Activated naive CD8-positive, alpha-beta T cell treated with anti-CD3 and anti-CD28 coated beads, Interleukin-2, amount 50 U/mL, for 24 hours (primary cell): ENCODE data around the gene DYSF.

Source experiments
- ATAC-seq: fragments of 150-1000 bp; cut with Tn5 transposase; one replicate; pipeline ENCODE4 v1.10.0; 2021
- DNase-seq: peaks from one replicate; pipeline ENCODE4 v3.0.0; 2021
- H3K27ac Mint-ChIP-seq: one replicate; pipeline ENCODE4 v1.8.0; 2021; ENCODE audit warnings: mild to moderate bottlenecking, mixed read lengths
- H3K27me3 Mint-ChIP-seq: one replicate; pipeline ENCODE4 v1.8.0; 2021; ENCODE audit warnings: mixed read lengths
- H3K36me3 Mint-ChIP-seq: one replicate; pipeline ENCODE4 v1.8.0; 2021; ENCODE audit warnings: low read depth, mixed read lengths
- H3K4me1 Mint-ChIP-seq: one replicate; pipeline ENCODE4 v1.8.0; 2021; ENCODE audit warnings: mixed read lengths
- H3K4me3 Mint-ChIP-seq: one replicate; pipeline ENCODE4 v1.8.0; 2021; ENCODE audit warnings: mild to moderate bottlenecking, moderate library complexity, mixed read lengths
- H3K9me3 Mint-ChIP-seq: one replicate; pipeline ENCODE4 v1.8.0; 2021; ENCODE audit warnings: mixed read lengths

Gene DYSF

DNA sequence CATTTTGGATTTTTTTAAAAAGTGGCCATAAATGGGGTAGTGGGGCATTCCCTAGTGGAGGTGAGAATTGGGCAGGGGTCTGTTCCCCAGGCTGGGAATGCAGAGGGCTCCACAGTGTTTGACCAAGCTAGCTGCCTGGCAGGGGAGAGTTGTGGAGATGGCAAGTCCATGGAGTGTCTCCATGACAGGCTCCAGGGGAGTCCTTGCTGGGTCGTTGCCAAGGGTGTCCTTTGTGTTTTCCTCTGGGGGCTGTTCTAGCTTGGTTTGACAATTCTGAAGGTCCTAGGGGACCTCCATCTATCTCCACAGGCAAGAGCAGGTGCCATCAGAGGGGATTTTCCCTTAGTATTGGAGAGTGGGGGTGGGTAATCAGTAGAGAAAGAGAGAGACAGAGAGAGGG lies 265.3 kb downstream of the DYSF start:
- Mint-ChIP-seq H3K4me1 (no peaks in the 10 kb centered on the region), H3K36me3 (no peaks in the 10 kb centered on the region), H3K27me3 (peaks cover 3% of the 10 kb centered on the region), H3K27ac (no peak overlapping the region), H3K9me3 (peaks cover 10% of the 10 kb centered on the region), H3K4me3 (no peak overlapping the region)
- DNase-seq (no peak), ATAC-seq (no peak)

DNA sequence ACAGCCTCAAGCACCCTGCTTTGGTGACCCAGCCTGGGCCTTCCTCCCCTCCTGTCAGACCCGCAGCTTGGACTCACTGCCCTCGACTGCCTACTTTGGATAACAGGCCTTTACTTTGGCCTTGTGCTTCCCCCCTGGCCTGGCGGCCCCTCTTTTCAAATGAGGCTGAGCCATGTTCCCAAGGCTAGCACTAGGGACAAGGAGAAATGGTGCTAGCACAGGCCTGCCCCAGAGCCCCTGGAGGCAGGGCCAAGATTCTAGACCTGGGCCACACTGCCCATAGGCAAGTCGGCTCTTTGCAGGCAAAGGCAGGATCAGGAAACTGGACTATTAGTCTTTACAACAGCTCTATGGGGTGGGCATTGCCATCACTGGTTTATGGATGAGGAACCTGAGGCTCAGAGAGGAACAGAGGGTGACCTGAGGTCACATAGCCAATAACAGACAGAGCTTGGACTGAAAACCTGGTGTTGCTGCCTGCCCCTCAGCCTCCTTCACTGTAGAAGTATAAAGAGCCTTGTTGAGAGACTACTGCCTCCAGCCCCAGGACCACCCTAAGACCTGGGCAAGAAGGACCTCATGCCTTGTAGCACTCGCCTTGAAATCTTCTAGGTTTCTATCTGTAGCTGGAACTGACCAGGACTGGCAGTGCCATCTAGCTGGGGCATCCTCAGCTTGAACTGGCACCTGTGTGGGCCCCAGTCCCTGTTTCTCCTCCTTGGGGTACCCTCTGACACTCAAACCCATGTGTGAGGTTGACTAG lies 266.3 kb downstream of the DYSF start:
- Mint-ChIP-seq H3K4me3 (no peak overlapping the region), H3K27me3 (peaks cover 3% of the 10 kb centered on the region), H3K9me3 (peaks cover 14% of the 10 kb centered on the region)

DNA sequence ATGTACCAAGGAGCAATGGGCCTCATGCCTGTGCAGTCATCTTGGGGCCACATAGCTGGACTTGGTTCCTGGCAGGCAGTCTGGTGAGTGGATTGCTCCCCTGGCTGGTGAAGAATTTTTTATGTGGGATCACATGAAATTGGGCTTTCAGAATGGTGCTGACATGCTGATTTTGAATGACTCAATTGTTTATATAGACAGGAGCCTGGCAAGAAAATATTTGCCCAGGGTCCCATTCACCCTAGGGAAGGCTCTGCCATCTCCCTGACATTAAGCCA lies 266.9 kb downstream of the DYSF start:
- Mint-ChIP-seq H3K27me3 (peaks cover 3% of the 10 kb centered on the region), H3K9me3 (peaks cover 14% of the 10 kb centered on the region), H3K36me3 (no peaks in the 10 kb centered on the region), H3K4me3 (no peak overlapping the region), H3K4me1 (no peaks in the 10 kb centered on the region), H3K27ac (no peak overlapping the region)
- ATAC-seq (no peak), DNase-seq (no peak)

More for the DNA sequence above, 266.3 kb downstream of the DYSF start:
- H3K4me1 Mint-ChIP-seq = no peaks in the 10 kb centered on the region
- no peak overlapping the region for H3K27ac Mint-ChIP-seq
- DNase-seq (no peak), ATAC-seq (no peak)
- H3K36me3 Mint-ChIP-seq = no peaks in the 10 kb centered on the region

DNA sequence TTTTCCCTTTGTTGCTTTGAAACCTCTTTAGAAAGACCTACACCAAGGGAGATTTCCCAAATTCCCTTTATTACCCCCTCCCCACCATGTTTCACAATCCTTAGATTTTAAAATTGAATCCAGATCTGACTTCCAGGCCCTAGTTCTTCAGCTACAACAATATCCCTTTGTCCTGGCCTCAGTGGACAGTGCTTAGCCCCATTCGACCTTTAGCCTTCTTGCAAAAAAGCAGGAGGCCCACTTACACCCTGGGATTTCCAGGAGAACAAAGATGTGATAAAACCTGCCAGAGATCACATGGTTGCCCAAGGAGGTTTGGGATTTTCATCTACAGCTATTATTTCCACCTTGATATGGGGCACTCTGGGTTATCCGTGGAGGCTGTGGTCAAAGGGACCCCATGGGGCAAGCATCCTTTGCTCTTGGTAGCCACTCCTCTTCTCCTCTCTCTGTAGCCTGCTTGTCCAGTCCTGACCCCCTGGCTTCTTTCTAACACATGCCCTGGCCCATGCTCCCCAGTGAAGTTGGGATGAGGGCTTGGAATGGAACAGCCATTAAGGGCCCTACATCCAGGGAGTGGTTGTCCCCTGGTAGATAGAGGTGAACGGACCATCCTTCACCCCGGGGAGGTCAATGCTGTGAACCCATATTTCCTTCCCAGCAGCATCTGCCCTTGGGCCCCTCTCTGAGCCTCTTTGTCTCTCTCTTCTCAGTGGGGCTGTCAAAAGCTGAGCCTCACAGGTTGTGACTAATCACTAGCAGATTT lies 267.4 kb downstream of the DYSF start:
- peaks cover 3% of the 10 kb centered on the region for H3K27me3 Mint-ChIP-seq
- no peaks in the 10 kb centered on the region for H3K4me1 Mint-ChIP-seq
- ATAC-seq (no peak), DNase-seq (no peak)
- peaks cover 14% of the 10 kb centered on the region for H3K9me3 Mint-ChIP-seq
- no peaks in the 10 kb centered on the region for H3K36me3 Mint-ChIP-seq
- H3K4me3 Mint-ChIP-seq = no peak overlapping the region
- H3K27ac Mint-ChIP-seq = no peak overlapping the region

DNA sequence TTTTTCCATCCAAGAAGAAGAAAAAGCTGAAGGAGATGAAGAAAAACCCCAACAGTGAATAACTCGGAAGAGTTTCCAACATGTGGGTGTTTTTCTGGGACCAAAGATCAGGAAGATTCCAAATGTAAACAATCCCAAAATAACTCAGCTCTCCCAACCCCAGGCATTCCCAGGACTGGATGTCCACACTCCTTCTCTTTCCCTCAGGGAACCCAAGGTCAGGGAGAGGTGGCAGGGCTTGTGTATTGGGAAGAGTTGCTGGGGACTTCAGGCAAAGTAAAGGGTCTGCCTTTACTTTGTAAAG lies 268.0 kb downstream of the DYSF start:
- H3K4me3 Mint-ChIP-seq = no peak overlapping the region
- H3K4me1 Mint-ChIP-seq = no peaks in the 10 kb centered on the region
- no peak overlapping the region for H3K27ac Mint-ChIP-seq
- no peak for ATAC-seq
- DNase-seq = no peak
- H3K36me3 Mint-ChIP-seq = no peaks in the 10 kb centered on the region
- peaks cover 14% of the 10 kb centered on the region for H3K9me3 Mint-ChIP-seq
- peaks cover 3% of the 10 kb centered on the region for H3K27me3 Mint-ChIP-seq

DNA sequence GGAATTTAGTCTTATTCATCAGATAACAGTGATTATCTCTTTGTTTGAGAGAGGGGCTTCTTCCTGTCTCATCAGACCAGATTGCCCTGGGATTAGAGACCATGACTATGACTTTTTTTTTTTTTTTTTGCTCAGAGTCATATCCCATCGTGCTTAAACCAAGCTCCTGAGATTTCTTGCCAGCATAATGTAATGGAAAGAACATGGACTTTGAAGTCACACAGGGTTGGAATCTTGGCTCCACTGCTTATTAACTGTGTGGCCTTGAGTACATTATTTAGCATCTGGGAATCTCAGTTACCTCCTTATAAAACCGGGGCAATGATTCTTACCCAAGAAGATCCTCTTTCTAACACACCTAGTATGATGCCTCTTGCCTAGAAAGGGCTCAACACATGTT lies 268.3 kb downstream of the DYSF start:
- Mint-ChIP-seq H3K4me1 (no peaks in the 10 kb centered on the region), H3K36me3 (no peaks in the 10 kb centered on the region), H3K27me3 (peaks cover 3% of the 10 kb centered on the region), H3K27ac (no peak overlapping the region), H3K4me3 (no peak overlapping the region), H3K9me3 (peaks cover 14% of the 10 kb centered on the region)
- ATAC-seq = no peak
- DNase-seq = no peak

DNA sequence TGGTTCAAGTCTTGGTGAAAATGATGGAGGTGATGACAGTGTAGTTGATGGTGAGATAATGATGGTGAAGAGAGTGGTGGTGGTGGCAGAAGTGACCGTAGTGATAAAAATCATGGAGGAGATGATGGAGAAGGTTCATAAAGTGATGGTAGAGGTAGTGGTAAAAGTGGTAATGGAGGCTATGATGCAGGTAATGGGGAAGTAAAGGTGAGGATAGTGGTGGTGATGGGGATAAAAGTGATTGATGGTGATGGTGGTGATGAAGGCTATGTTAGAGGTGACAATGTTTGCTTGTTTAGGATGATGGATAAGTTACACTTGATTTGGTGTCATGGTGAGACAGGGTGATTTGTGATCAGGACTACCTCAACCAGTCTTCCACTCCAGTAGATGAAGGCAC lies 268.9 kb downstream of the DYSF start:
- no peaks in the 10 kb centered on the region for H3K4me1 Mint-ChIP-seq
- no peak overlapping the region for H3K27ac Mint-ChIP-seq
- peaks cover 14% of the 10 kb centered on the region for H3K9me3 Mint-ChIP-seq
- peaks cover 3% of the 10 kb centered on the region for H3K27me3 Mint-ChIP-seq
- DNase-seq (no peak), ATAC-seq (no peak)
- H3K36me3 Mint-ChIP-seq = no peaks in the 10 kb centered on the region
- H3K4me3 Mint-ChIP-seq = no peak overlapping the region

DNA sequence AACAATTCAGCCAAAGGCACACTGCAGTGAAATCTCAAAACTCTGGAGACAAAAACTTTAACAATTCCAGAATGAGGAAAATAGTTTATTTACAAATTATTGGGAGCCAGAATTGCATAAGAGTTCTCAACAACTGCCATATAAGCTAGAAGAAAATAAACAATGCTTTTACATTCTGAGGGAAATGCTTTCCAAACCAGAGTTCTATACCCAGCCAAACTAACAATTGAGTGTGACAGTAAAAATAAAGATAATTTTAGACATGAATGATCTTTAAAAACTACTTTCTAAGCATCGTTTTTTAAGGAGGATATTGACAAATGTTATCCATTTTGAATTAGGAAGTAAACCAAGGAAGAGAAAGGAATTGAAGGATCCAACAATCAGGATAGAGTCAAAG lies 271.4 kb downstream of the DYSF start:
- Mint-ChIP-seq H3K36me3 (no peaks in the 10 kb centered on the region), H3K27me3 (peaks cover 3% of the 10 kb centered on the region), H3K9me3 (peaks cover 14% of the 10 kb centered on the region), H3K4me1 (no peaks in the 10 kb centered on the region), H3K4me3 (no peak overlapping the region), H3K27ac (no peak overlapping the region)
- no peak for DNase-seq
- no peak for ATAC-seq

DNA sequence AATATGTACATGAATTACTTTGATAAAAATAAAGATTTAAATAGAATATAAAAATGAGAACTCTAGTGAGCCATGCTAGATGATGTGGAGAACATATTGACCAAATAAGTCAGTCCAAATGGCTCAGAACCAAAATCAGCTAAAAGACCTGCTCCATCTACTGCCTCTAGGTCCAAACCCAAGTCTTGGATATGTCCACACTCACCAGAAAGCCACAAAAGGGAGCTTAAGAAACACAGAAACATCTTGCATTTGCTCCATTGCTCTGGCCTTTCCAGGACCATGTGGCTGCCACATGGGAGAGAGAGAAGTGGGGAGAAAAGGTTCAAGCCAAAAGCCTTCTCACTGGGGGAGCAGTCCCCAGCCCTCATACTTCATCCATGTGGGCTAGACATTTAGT lies 272.5 kb downstream of the DYSF start:
- ATAC-seq = no peak
- Mint-ChIP-seq H3K9me3 (peaks cover 14% of the 10 kb centered on the region), H3K4me1 (no peaks in the 10 kb centered on the region), H3K27me3 (peaks cover 3% of the 10 kb centered on the region), H3K27ac (no peak overlapping the region), H3K4me3 (no peak overlapping the region), H3K36me3 (no peaks in the 10 kb centered on the region)
- DNase-seq = no peak

DNA sequence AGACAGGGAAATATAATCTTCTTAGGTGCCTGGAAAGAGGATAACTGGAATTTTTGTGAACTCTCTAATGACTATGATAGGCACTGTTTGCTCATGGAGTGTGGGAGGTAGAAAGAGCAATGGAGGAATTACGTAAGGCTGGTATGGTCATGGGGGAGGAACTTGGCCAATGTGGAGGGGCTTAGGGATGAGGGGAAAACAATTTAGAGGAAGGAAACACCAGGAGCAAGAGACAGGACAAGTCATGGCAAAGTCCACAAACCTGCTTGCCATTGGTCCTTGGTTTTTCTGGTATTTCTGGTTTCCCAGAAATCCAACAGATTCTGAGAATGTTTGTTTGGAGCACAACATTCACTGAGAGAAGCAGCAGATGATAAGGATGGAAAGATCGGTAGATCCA lies 274.2 kb downstream of the DYSF start:
- Mint-ChIP-seq H3K9me3 (peaks cover 8% of the 10 kb centered on the region), H3K27ac (no peak overlapping the region), H3K27me3 (no peaks in the 10 kb centered on the region), H3K4me3 (no peak overlapping the region), H3K4me1 (no peaks in the 10 kb centered on the region), H3K36me3 (no peaks in the 10 kb centered on the region)
- no peak for DNase-seq
- ATAC-seq = no peak

DNA sequence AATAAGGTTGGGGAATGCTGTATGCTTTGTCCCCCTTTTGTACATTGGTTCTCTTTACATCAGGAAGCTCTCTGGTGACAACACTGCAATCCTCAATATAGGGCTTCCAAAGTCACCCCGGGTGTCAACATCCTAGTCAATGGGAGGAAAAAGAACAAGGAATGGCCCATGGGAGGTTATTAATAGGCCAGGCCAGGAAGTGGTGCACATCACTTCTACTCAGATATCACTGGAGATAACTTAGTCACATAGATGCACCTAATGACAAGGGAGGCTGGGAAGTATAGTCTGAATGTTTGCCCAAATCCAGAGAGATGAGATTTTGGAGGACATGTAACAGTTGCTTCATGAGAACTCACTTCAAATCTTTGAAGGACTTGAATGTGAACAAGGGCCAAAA lies 274.7 kb downstream of the DYSF start:
- H3K4me3 Mint-ChIP-seq = no peak overlapping the region
- H3K9me3 Mint-ChIP-seq = peaks cover 8% of the 10 kb centered on the region
- DNase-seq (no peak), ATAC-seq (no peak)
- no peak overlapping the region for H3K27ac Mint-ChIP-seq
- no peaks in the 10 kb centered on the region for H3K4me1 Mint-ChIP-seq
- H3K27me3 Mint-ChIP-seq = no peaks in the 10 kb centered on the region
- H3K36me3 Mint-ChIP-seq = no peaks in the 10 kb centered on the region

DNA sequence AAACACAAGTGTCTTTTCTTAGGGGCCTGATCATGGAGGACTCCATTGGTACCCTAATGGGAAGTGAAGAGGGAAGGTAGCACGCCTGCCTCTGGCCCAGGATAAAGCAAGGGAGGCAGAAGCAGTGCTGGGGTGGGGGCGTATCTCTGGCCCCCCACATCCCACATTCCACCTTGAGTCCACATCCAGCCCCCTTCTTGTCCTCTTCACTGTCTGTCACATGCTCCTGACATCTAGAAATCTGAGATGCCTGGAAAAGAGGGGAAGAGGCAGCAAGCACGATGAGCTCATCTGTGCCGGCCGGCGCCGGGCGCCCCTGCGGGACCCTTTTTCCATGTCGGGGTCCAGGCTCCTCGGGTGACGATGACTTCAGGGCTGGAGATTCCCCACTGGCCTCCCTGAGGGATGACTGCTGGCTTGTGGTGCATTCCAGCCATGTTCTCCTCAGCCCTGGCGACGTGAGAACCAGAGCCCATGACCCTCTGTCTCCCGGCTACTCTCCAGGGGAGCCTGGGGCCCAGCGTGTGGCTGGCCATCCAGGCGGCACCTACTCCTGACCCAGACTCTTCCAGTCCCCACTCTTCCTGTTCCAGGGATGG lies 277.5 kb downstream of the DYSF start:
- no peak for ATAC-seq
- Mint-ChIP-seq H3K27ac (no peak overlapping the region), H3K4me1 (no peaks in the 10 kb centered on the region), H3K27me3 (no peaks in the 10 kb centered on the region), H3K9me3 (no peaks in the 10 kb centered on the region), H3K4me3 (no peak overlapping the region), H3K36me3 (no peaks in the 10 kb centered on the region)
- DNase-seq = no peak

DNA sequence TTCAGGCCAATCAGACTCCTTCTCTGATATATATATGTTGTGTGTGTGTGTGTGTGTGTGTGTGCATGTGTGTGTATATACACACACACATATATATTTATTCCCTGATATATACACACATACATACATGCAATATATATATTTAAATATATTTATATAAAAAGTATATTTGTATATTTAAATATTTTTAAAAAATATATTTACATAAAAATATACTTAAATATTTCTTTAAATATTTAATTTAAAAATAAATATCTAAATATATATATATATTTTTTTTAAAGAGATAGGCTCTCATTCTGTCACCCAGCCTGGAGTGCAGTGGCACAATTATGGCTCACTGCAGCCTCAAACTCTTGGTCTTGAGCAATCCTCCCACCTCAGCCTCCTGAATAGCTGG lies 281.3 kb downstream of the DYSF start:
- Mint-ChIP-seq H3K9me3 (no peaks in the 10 kb centered on the region), H3K27ac (no peak overlapping the region), H3K27me3 (peaks cover 2% of the 10 kb centered on the region), H3K4me3 (no peak overlapping the region), H3K36me3 (no peaks in the 10 kb centered on the region), H3K4me1 (no peaks in the 10 kb centered on the region)
- no peak for ATAC-seq
- no peak for DNase-seq

DNA sequence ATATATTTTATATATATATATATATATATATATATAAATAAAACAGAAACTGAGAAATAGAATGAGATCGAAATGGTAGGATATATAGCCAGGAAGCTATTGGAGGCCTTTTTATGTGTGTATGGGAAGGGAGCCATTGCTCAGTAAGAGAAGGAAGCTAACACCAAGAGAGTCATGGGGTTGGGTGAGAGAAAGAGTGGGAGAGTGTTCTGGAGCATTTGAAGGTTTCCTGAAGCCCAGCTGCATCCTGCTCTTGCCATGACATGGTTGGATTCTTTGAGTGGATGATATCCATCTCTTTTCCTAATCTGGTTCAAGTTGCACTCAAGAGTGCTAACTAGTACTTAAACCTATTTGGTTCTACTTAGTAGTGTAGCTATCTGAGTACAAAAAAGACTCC lies 282.3 kb downstream of the DYSF start:
- H3K4me1 Mint-ChIP-seq = no peaks in the 10 kb centered on the region
- H3K27me3 Mint-ChIP-seq = peaks cover 2% of the 10 kb centered on the region
- no peak overlapping the region for H3K4me3 Mint-ChIP-seq
- H3K9me3 Mint-ChIP-seq = no peaks in the 10 kb centered on the region
- DNase-seq (no peak), ATAC-seq (no peak)
- no peaks in the 10 kb centered on the region for H3K36me3 Mint-ChIP-seq
- no peak overlapping the region for H3K27ac Mint-ChIP-seq
